Stimulated activated CD4-positive, alpha-beta T cell treated with anti-CD3 and anti-CD28 coated beads, Interleukin-2, amount 100 ng/mL, for 24 hours (primary cell): ENCODE measurements around the gene PSMG2.

Experiments
- DNase-seq, 2 donors: peaks; one replicate each; pipeline ENCODE4 v3.0.0-alpha.2; 2020

Gene PSMG2

GRCh38 chr18:12702221-12703095, at the start of gene PSMG2, which contains the start of gene CEP76:
Gene PSMG2, plus strand, starts transcription at chr18:12703042. Its CDS starts 66 bp downstream, at chr18:12703108.
Gene CEP76, minus strand, starts transcription at chr18:12702723. Its CDS starts 175 bp downstream, at chr18:12702548.
- peak; percentile 85 to 86 for DNase-seq

- no peak for DNase-seq
Observed at GRCh38 chr18:12654971-12655370, 47.9 kb upstream of the PSMG2 start.

- DNase-seq, result no peak
Observed at GRCh38 chr18:12656605-12656937, 46.3 kb upstream of the PSMG2 start.

GRCh38 chr18:12656938-12657683, 45.7 kb upstream of the PSMG2 start:
- peak in 1 of 2 donors; percentile 49 for DNase-seq

- peak; percentile 27 to 50 for DNase-seq
Observed at GRCh38 chr18:12657684-12658425, 45.0 kb upstream of the PSMG2 start, which contains the start of gene SPIRE1. Gene SPIRE1, minus strand, starts transcription at chr18:12658107. Its CDS starts 241 bp downstream, at chr18:12657866.

GRCh38 chr18:12658426-12659138, 44.3 kb upstream of the PSMG2 start:
- peak; percentile 23 to 38 for DNase-seq

GRCh38 chr18:12659904-12660605, 42.8 kb upstream of the PSMG2 start:
- peak; percentile 37 to 43 for DNase-seq

- no peak for DNase-seq
Observed at GRCh38 chr18:12668041-12668440, 34.8 kb upstream of the PSMG2 start.

GRCh38 chr18:12679183-12679786, 23.6 kb upstream of the PSMG2 start:
- DNase-seq, result no peak

- no peak for DNase-seq
Observed at GRCh38 chr18:12686100-12686499, 16.7 kb upstream of the PSMG2 start.

GRCh38 chr18:12689256-12689850, 13.5 kb upstream of the PSMG2 start:
- no peak for DNase-seq

- no peak for DNase-seq
Observed at GRCh38 chr18:12692206-12692605, 10.6 kb upstream of the PSMG2 start.

GRCh38 chr18:12694032-12694431, 8.8 kb upstream of the PSMG2 start:
- DNase-seq, result no peak

- no peak for DNase-seq
Observed at GRCh38 chr18:12699747-12700146, 3.1 kb upstream of the PSMG2 start.

- no peak for DNase-seq
Observed at GRCh38 chr18:12701161-12701560, 1.7 kb upstream of the PSMG2 start.

- DNase-seq, result no peak
Observed at GRCh38 chr18:12703096-12703567, 290 bp downstream of the PSMG2 start.

- DNase-seq, result no peak
Observed at GRCh38 chr18:12703664-12704063, 822 bp downstream of the PSMG2 start.

- DNase-seq, result no peak
Observed at GRCh38 chr18:12711446-12711845, 8.6 kb downstream of the PSMG2 start.

- DNase-seq, result no peak
Observed at GRCh38 chr18:12721495-12722275, 18.8 kb downstream of the PSMG2 start.

GRCh38 chr18:12722731-12723130, 19.9 kb downstream of the PSMG2 start:
- no peak for DNase-seq
